H1 (cell line): ENCODE measurements around the gene PBX1. TPM values are rescaled to one million over a fixed set of nuclear protein-coding genes. Genes with fewer than 3 reads are reported as not detected.

Experiments
- CTCF ChIA-PET: fragments of 300-600 bp; sonication (Branson Sonifier 250); formaldehyde crosslinking; loops from one replicate; lab custom pipeline; 2021; ENCODE audit not compliant: partially characterized antibody; lab: Charles Lee
- POLR2A ChIA-PET: fragments of 300-600 bp; sonication (Branson Sonifier 250); formaldehyde crosslinking; loops from one replicate; lab custom pipeline; 2021; ENCODE audit warnings: inconsistent platforms; ENCODE audit not compliant: partially characterized antibody; lab: Charles Lee
- DNase-seq, 2 experiments: peaks; one replicate each; pipeline versions ENCODE4 v3.0.0 to v3.0.0-alpha.2; 2010 to 2022; ENCODE audit warnings: low spot score in 2 of 2, low read depth in 1 of 2, mixed read lengths in 1 of 2
- FAIRE-seq: peaks from 2 replicates; lab custom pipeline; 2011; peaks lifted over from hg19 to GRCh38; lab: Jason Lieb, UNC
- H2AFZ ChIP-seq: 2 replicates; pipeline ENCODE4 v1.8.1; 2012; ENCODE audit warnings: low read length, inconsistent platforms
- H2AK5ac ChIP-seq: 2 replicates; pipeline ENCODE4 v1.6.1; 2013; ENCODE audit warnings: low read depth, low read length
- H2BK120ac ChIP-seq: replicated peaks from 2 replicates; pipeline ENCODE3; 2013; ENCODE audit warnings: low read depth, low read length, inconsistent platforms
- H2BK12ac ChIP-seq: 2 replicates; pipeline ENCODE4 v1.6.1; 2013; ENCODE audit warnings: low read depth, low read length
- H2BK15ac ChIP-seq: 2 replicates; pipeline ENCODE4 v1.6.1; 2013; ENCODE audit warnings: low read length
- H2BK20ac ChIP-seq: 2 replicates; pipeline ENCODE4 v1.6.1; 2013; ENCODE audit warnings: low read length
- H2BK5ac ChIP-seq: 2 replicates; pipeline ENCODE4 v1.6.1; 2013; ENCODE audit warnings: low read depth, low read length
- H3K14ac ChIP-seq: 2 replicates; pipeline ENCODE4 v1.6.1; 2013; ENCODE audit warnings: inconsistent platforms; ENCODE audit not compliant: insufficient read length
- H3K18ac ChIP-seq: 2 replicates; pipeline ENCODE4 v1.6.1; 2013; ENCODE audit warnings: low read length; ENCODE audit errors: extremely low read depth
- H3K23ac ChIP-seq: 2 replicates; pipeline ENCODE4 v1.6.1; 2013; ENCODE audit warnings: inconsistent platforms; ENCODE audit not compliant: insufficient read length
- H3K23me2 ChIP-seq: 2 replicates; pipeline ENCODE4 v1.6.1; 2013; ENCODE audit warnings: low read depth, low read length
- H3K27ac ChIP-seq: 2 replicates; pipeline ENCODE4 v1.6.1; 2011; ENCODE audit warnings: low read depth, low read length, inconsistent platforms
- H3K27me3 ChIP-seq, 4 experiments: replicated peaks in 1 of 4; 1 replicate in 1 of 4; 2 replicates in 3 of 4; pipeline versions ENCODE4 v1.6.1 to v1.8.1; 2011 to 2013; ENCODE audit warnings: low read length in 3 of 4, mild to moderate bottlenecking in 3 of 4, inconsistent platforms in 2 of 4, mixed read lengths in 2 of 4, moderate library complexity in 1 of 4; ENCODE audit not compliant: control insufficient read depth in 3 of 4, insufficient read depth in 3 of 4; ENCODE audit errors: extremely low read depth in 1 of 4
- H3K36me3 ChIP-seq, 4 experiments: 2 replicates each; pipeline versions ENCODE4 v1.6.1 to v1.8.1; 2011 to 2013; ENCODE audit warnings: mild to moderate bottlenecking in 4 of 4, low read length in 3 of 4, moderate library complexity in 2 of 4, control low read depth in 1 of 4, inconsistent platforms in 1 of 4; ENCODE audit not compliant: insufficient read depth in 4 of 4, control insufficient read depth in 2 of 4
- H3K4ac ChIP-seq: replicated peaks from 2 replicates; pipeline ENCODE3; 2013; ENCODE audit warnings: low read length, low read depth, mixed read lengths, inconsistent platforms; ENCODE audit not compliant: insufficient read length
- H3K4me1 ChIP-seq, 4 experiments: replicated peaks in 1 of 4; 1 replicate in 1 of 4; 2 replicates in 3 of 4; pipeline versions ENCODE4 v1.6.1 to v1.8.1; 2011 to 2013; ENCODE audit warnings: low read length in 3 of 4, inconsistent platforms in 2 of 4, mixed read lengths in 1 of 4; ENCODE audit not compliant: insufficient read depth in 4 of 4, control insufficient read depth in 3 of 4
- H3K4me2 ChIP-seq, 2 experiments: 2 replicates each; pipeline versions ENCODE4 v1.6.1 to v1.8.1; 2011 to 2013; ENCODE audit warnings: low read depth in 2 of 2, low read length in 2 of 2, control low read depth in 1 of 2, inconsistent platforms in 1 of 2, mild to moderate bottlenecking in 1 of 2; ENCODE audit not compliant: insufficient read depth in 1 of 2
- H3K4me3 ChIP-seq, 4 experiments: fragments of 200-600, 300-600 bp in 1 of 4; sonication (generic), shearing (Covaris generic), sonication (Bioruptor Twin) in 1 of 4; 2 replicates each; pipeline versions ENCODE4 v1.5.1 to v1.8.1; 2011 to 2016; ENCODE audit warnings: low read length in 4 of 4, low read depth in 3 of 4, control low read depth in 2 of 4, inconsistent platforms in 2 of 4, mild to moderate bottlenecking in 2 of 4, mixed read lengths in 1 of 4, moderate library complexity in 1 of 4; ENCODE audit not compliant: insufficient read depth in 2 of 4; ENCODE audit errors: extremely low read depth in 1 of 4
- H3K56ac ChIP-seq: replicated peaks from 2 replicates; pipeline ENCODE3; 2013; ENCODE audit warnings: low read depth, mild to moderate bottlenecking, mixed read lengths, low read length, inconsistent platforms; ENCODE audit not compliant: insufficient read length
- H3K79me1 ChIP-seq: 2 replicates; pipeline ENCODE4 v1.6.1; 2013; ENCODE audit warnings: low read depth, low read length, control low read depth
- H3K79me2 ChIP-seq, 2 experiments: 2 replicates each; pipeline versions ENCODE4 v1.6.1 to v1.8.1; 2012 to 2013; ENCODE audit warnings: low read length in 2 of 2, mild to moderate bottlenecking in 2 of 2, inconsistent platforms in 1 of 2; ENCODE audit not compliant: insufficient read depth in 2 of 2, control insufficient read depth in 1 of 2
- H3K9ac ChIP-seq, 4 experiments: replicated peaks in 1 of 4; 1 replicate in 1 of 4; 2 replicates in 3 of 4; pipeline versions ENCODE4 v1.6.1 to v1.8.1; 2011 to 2013; ENCODE audit warnings: low read depth in 3 of 4, low read length in 3 of 4, control low read depth in 2 of 4, mild to moderate bottlenecking in 2 of 4, moderate library complexity in 2 of 4, inconsistent platforms in 1 of 4; ENCODE audit errors: extremely low read depth in 1 of 4
- H3K9me3 ChIP-seq, 2 experiments: 2 replicates each; pipeline versions ENCODE4 v1.6.1 to v1.8.1; 2012 to 2013; ENCODE audit warnings: mild to moderate bottlenecking in 2 of 2, moderate library complexity in 2 of 2, control low read depth in 1 of 2, inconsistent platforms in 1 of 2, low read depth in 1 of 2, low read length in 1 of 2, mixed read lengths in 1 of 2; ENCODE audit not compliant: insufficient read depth in 2 of 2
- H4K20me1 ChIP-seq, 2 experiments: replicated peaks in 1 of 2; 2 replicates each; pipeline versions ENCODE3 to v1.8.1; 2011 to 2013; ENCODE audit warnings: inconsistent platforms in 2 of 2, low read length in 2 of 2, mild to moderate bottlenecking in 1 of 2; ENCODE audit not compliant: insufficient read depth in 2 of 2, control insufficient read depth in 1 of 2
- H4K5ac ChIP-seq: 2 replicates; pipeline ENCODE4 v1.6.1; 2013; ENCODE audit warnings: low read length, low read depth, mixed read lengths, inconsistent platforms; ENCODE audit not compliant: insufficient read length
- H4K8ac ChIP-seq: 2 replicates; pipeline ENCODE4 v1.8.0; 2013; ENCODE audit warnings: mild to moderate bottlenecking, moderate library complexity, low read length, inconsistent platforms; ENCODE audit not compliant: insufficient read depth; ENCODE audit errors: extremely low read depth
- H4K91ac ChIP-seq: replicated peaks from 2 replicates; pipeline ENCODE3; 2013; ENCODE audit warnings: low read length, mixed read lengths, inconsistent platforms; ENCODE audit not compliant: insufficient read length
- EZH2 ChIP-seq: fragments of 200-600 bp; sonication (generic); IDR thresholded peaks from 2 replicates; pipeline ENCODE4 v1.7.1; 2012; ENCODE audit warnings: low read depth, mild to moderate bottlenecking, moderate library complexity, low read length, inconsistent platforms; ENCODE audit not compliant: severe bottlenecking
- SIRT6 ChIP-seq: IDR thresholded peaks from one replicate; pipeline ENCODE4 v1.7.1; 2012; ENCODE audit warnings: low read length, inconsistent platforms
- SP2 ChIP-seq: IDR thresholded peaks from 2 replicates; pipeline ENCODE4 v1.6.1; 2012; ENCODE audit warnings: mild to moderate bottlenecking, low read length, inconsistent platforms
- SRF ChIP-seq: IDR thresholded peaks from 2 replicates; pipeline ENCODE4 v1.6.1; 2011; ENCODE audit warnings: mild to moderate bottlenecking, low read depth, low read length, moderate library complexity
- WGBS, 2 experiments: shearing (Covaris generic) in 1 of 2; methylation state at CpG; one replicate each; pipeline versions ENCODE4 v1.1.6 to v1.1.7; 2013 to 2015; ENCODE audit warnings: low lambda C conversion rate in 2 of 2, mixed read lengths in 2 of 2, inconsistent platforms in 1 of 2, low coverage in 1 of 2, missing lambda C conversion rate in 1 of 2; ENCODE audit not compliant: insufficient replicate concordance in 2 of 2, insufficient coverage in 1 of 2, insufficient read length in 1 of 2; ENCODE audit errors: extremely low coverage in 1 of 2, missing lambda C conversion rate in 1 of 2; 5-methylcytosine and 5-hydroxymethylcytosine counted together
- polyA plus RNA-seq, 7 experiments: library from polyadenylated mRNA; depleted of rRNA in 3 of 7; stranded (reverse) in 5 of 7; unstranded in 2 of 7; fragments of >200 nt in 5 of 7; fragments of 200-250 nt in 2 of 7; gene quantifications; 1 replicate in 5 of 7; 2 replicates in 1 of 7; 4 replicates in 1 of 7; pipeline versions ENCODE4 v1.2.1 to v1.2.3, GENCODE V29; 2011 to 2013; ENCODE audit warnings: missing spikeins in 2 of 7, mixed read lengths in 2 of 7
- total RNA-seq: library from RNA; stranded (reverse); fragmentation: NEBNext Ultra II Directional; extraction: Animal tissue kit (Norgen Biotek cat#: 25700); gene quantifications from 2 replicates; pipeline ENCODE4 v1.2.1, GENCODE V29; 2021

PBX1 gene
- total and polyA plus RNA-seq, 2 of the 8 experiments (the other 6 are each of a cell fraction or from before 2014, with no cell fraction given), result 87.4 to 124 TPM

GRCh38 chr1:164885311-164885710 lies 326.3 kb downstream of the PBX1 start:
- no peak overlapping the region for H4K91ac ChIP-seq
- H2BK12ac ChIP-seq, result no peak overlapping the region
- H3K4me1 ChIP-seq, result no peaks in the 10 kb centered on the region
- no peaks in the 10 kb centered on the region for H3K9me3 ChIP-seq
- 91% methylated on average over 4 of the region's 4 CpGs; no CpG with 5 or more reads in 1 of the 2 experiments for WGBS, 2 experiments
- no peak overlapping the region for H3K9ac ChIP-seq
- H2AK5ac ChIP-seq, result no peak overlapping the region
- H2BK15ac ChIP-seq, result no peak overlapping the region
- no peak overlapping the region for H3K4me2 ChIP-seq
- H3K79me1 ChIP-seq, result no peaks in the 10 kb centered on the region
- no peak overlapping the region for H3K4me3 ChIP-seq
- H4K5ac ChIP-seq, result no peak overlapping the region
- H3K4ac ChIP-seq, result no peak overlapping the region
- CTCF ChIA-PET, result interaction anchor here (0.6 to 1.9 kb wide), 4 partner anchors 13 to 188 kb away, joined by 3 to 7 read pairs (median 3); no protein-coding TSS in a partner anchor
- no peak overlapping the region for H3K14ac ChIP-seq
- H3K56ac ChIP-seq, result no peak overlapping the region
- no peaks in the 10 kb centered on the region for H3K36me3 ChIP-seq
- H4K20me1 ChIP-seq, result no peaks in the 10 kb centered on the region
- H3K18ac ChIP-seq, result no peak overlapping the region
- H3K27me3 ChIP-seq, result no peaks in the 10 kb centered on the region
- H3K27ac ChIP-seq, result no peak overlapping the region
- DNase-seq (no peak), FAIRE-seq (no peak)
- POLR2A ChIA-PET, result no interaction called here
- H2BK120ac ChIP-seq, result no peak overlapping the region
- no peak overlapping the region for H2AFZ ChIP-seq
- no peak overlapping the region for H4K8ac ChIP-seq
- no peaks in the 10 kb centered on the region for H3K23me2 ChIP-seq
- H3K79me2 ChIP-seq, result no peaks in the 10 kb centered on the region
- H2BK5ac ChIP-seq, result no peak overlapping the region
- H3K23ac ChIP-seq, result no peak overlapping the region
- H2BK20ac ChIP-seq, result no peak overlapping the region
- TF ChIP-seq EZH2 (no peak), SRF (no peak), SP2 (no peak), SIRT6 (no peak)
